ENCODE measurements around the gene TPBGL. TPM values are rescaled to one million over a fixed set of nuclear protein-coding genes. Genes with fewer than 3 reads are reported as not detected.

Gene TPBGL
- total and polyA plus RNA-seq, 2 of the 4 experiments (the other 2 are of a cell fraction), result not detected

GRCh38 chr11:75237050-75237449 lies 3.5 kb upstream of the TPBGL start:
- ChIA-PET POLR2A (ENCODE audit: unreplicated experiment) (no interaction called here), CTCF (no interaction called here)
- Histone ChIP-seq H2AK5ac (ENCODE audit: low read depth, low read length) (no peak overlapping the region), H3K79me1 (ENCODE audit: low read depth in 1 of 2, low read length in 2 of 2) (no peaks in the 10 kb centered on the region), H2AK9ac (replicated peaks; ENCODE audit: low read depth, low read length, poor library complexity) (no peak overlapping the region), H3K9ac (ENCODE audit: low read depth, low read length) (no peak overlapping the region), H3K27me3 (ENCODE audit: control insufficient read depth, insufficient read depth, low read length) (peaks cover 50% of the 10 kb centered on the region), H3K9me1 (ENCODE audit: insufficient read depth, low read length) (no peaks in the 10 kb centered on the region), H3K14ac (replicated peaks; ENCODE audit: low read depth, low read length) (no peak overlapping the region), H3K23ac (ENCODE audit: low read depth, low read length) (no peak overlapping the region), H4K8ac (ENCODE audit: low read depth in 2 of 2, low read length in 2 of 2) (no peak overlapping the region), H3K56ac (ENCODE audit: extremely low read depth, insufficient read depth, low read length) (no peak overlapping the region), H3K18ac (ENCODE audit: low read depth, low read length) (no peak overlapping the region), H3K4me2 (ENCODE audit: low read depth, low read length) (no peak overlapping the region), H2BK120ac (ENCODE audit: low read depth, low read length) (no peak overlapping the region), H3K4me3 (ENCODE audit: insufficient read depth, low read depth, low read length) (no peak overlapping the region), H2BK5ac (ENCODE audit: low read depth, low read length, poor library complexity, severe bottlenecking) (no peak overlapping the region), H4K91ac (ENCODE audit: insufficient read depth, low read depth, low read length) (no peak overlapping the region), H2BK20ac (ENCODE audit: low read depth, low read length) (no peak overlapping the region), H3K4me1 (ENCODE audit: control insufficient read depth, insufficient read depth, low read length) (no peaks in the 10 kb centered on the region), H3K9me3 (ENCODE audit: control insufficient read depth, insufficient read depth, low read length) (no peaks in the 10 kb centered on the region), H3K27ac (ENCODE audit: insufficient read depth, low read length) (no peak overlapping the region), H2AFZ (replicated peaks; ENCODE audit: low read length, poor library complexity) (no peak overlapping the region), H2BK15ac (ENCODE audit: low read depth, low read length) (no peak overlapping the region), H3K4ac (ENCODE audit: low read depth, low read length) (no peak overlapping the region), H4K20me1 (ENCODE audit: insufficient read depth, low read length) (no peaks in the 10 kb centered on the region; the same call in 1 of the 2 replicates), H3K36me3 (ENCODE audit: control insufficient read depth, insufficient read depth, low read length) (no peaks in the 10 kb centered on the region), H4K5ac (ENCODE audit: low read depth, low read length) (no peak overlapping the region)
- intact Hi-C loops (cut with micrococcal nuclease) (no loop called here), dilution Hi-C loops (cut with HindIII; ENCODE audit: low sequenced_read_pairs, unreplicated experiment) (no loop called here), in situ Hi-C loops (cut with MboI; ENCODE audit: low sequenced_read_pairs) (no loop called here)
- no peak for ATAC-seq (ENCODE audit: low read depth)
- no peak for TF ChIP-seq MXI1 (IDR thresholded peaks at IDR 0.05; ENCODE audit: borderline replicate concordance, low read depth, low read length)
- TF ChIP-seq NFE2L2 (IDR thresholded peaks at IDR 0.05; ENCODE audit: low read depth, low read length), result no peak
- no peak for TF ChIP-seq CHD1 (IDR thresholded peaks at IDR 0.05; ENCODE audit: low read depth, low read length)
- no peak for TF ChIP-seq RCOR1 (IDR thresholded peaks at IDR 0.05; ENCODE audit: insufficient replicate concordance, low read length)
- TF ChIP-seq RFX5 (IDR thresholded peaks at IDR 0.05; ENCODE audit: low read depth, low read length), result no peak
- no peak for TF ChIP-seq CEBPB (IDR thresholded peaks at IDR 0.05; ENCODE audit: low read depth, low read length)
- TF ChIP-seq USF2 (IDR thresholded peaks at IDR 0.05; ENCODE audit: low read depth, low read length), result no peak
- TF ChIP-seq FOS (IDR thresholded peaks at IDR 0.05; ENCODE audit: low read depth, low read length), result no peak
- TF ChIP-seq, protein P1, sequence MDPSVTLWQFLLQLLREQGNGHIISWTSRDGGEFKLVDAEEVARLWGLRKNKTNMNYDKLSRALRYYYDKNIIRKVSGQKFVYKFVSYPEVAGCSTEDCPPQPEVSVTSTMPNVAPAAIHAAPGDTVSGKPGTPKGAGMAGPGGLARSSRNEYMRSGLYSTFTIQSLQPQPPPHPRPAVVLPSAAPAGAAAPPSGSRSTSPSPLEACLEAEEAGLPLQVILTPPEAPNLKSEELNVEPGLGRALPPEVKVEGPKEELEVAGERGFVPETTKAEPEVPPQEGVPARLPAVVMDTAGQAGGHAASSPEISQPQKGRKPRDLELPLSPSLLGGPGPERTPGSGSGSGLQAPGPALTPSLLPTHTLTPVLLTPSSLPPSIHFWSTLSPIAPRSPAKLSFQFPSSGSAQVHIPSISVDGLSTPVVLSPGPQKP (IDR thresholded peaks at IDR 0.05; ENCODE audit: borderline replicate concordance, low read depth, low read length), result no peak
- TF ChIP-seq MAFK (IDR thresholded peaks at IDR 0.05; ENCODE audit: low read depth, low read length), result no peak
- no peak for TF ChIP-seq SMC3 (IDR thresholded peaks at IDR 0.05; ENCODE audit: low read depth, low read length)
- TF ChIP-seq RAD21 (IDR thresholded peaks at IDR 0.05; ENCODE audit: low read length), result no peak
- TF ChIP-seq MAZ (IDR thresholded peaks at IDR 0.05; ENCODE audit: borderline replicate concordance, low read depth, low read length), result no peak
- TF ChIP-seq, protein P2, sequence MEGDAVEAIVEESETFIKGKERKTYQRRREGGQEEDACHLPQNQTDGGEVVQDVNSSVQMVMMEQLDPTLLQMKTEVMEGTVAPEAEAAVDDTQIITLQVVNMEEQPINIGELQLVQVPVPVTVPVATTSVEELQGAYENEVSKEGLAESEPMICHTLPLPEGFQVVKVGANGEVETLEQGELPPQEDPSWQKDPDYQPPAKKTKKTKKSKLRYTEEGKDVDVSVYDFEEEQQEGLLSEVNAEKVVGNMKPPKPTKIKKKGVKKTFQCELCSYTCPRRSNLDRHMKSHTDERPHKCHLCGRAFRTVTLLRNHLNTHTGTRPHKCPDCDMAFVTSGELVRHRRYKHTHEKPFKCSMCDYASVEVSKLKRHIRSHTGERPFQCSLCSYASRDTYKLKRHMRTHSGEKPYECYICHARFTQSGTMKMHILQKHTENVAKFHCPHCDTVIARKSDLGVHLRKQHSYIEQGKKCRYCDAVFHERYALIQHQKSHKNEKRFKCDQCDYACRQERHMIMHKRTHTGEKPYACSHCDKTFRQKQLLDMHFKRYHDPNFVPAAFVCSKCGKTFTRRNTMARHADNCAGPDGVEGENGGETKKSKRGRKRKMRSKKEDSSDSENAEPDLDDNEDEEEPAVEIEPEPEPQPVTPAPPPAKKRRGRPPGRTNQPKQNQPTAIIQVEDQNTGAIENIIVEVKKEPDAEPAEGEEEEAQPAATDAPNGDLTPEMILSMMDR (conservative IDR thresholded peaks at IDR 0.05; ENCODE audit: low read depth, low read length), result no peak
- BruUV-seq (replicated peaks), result no TSS peak
- WGBS, 2 experiments (ENCODE audit: extremely low coverage in 2 of 2, insufficient read length in 1 of 2), result 80% methylated on average over 3 of the region's 8 CpGs; no CpG with 5 or more reads in 1 of the 2 experiments
- DNase-seq, result no peak

Data from IMR-90 (cell line).